ENCODE measurements around the gene LRRC45.

LRRC45 gene

GRCh38 chr17:81984773-81985410, 38.2 kb upstream of the LRRC45 start:
- H3K9me3 ChIP-seq, result no peaks in the 10 kb centered on the region
- DNase-seq, result no peak
- intact Hi-C loops (cut with DNase I; ENCODE audit: low total_unique reads), result no loop called here
- no peak overlapping the region for H3K27ac ChIP-seq
- peaks cover 27 to 69% (median 37%) of the 10 kb centered on the region in 3 donors for H3K36me3 ChIP-seq
- H3K4me3 ChIP-seq, result no peak overlapping the region
- no peaks in the 10 kb centered on the region for H3K4me1 ChIP-seq
- no peaks in the 10 kb centered on the region for H3K27me3 ChIP-seq
- no peak for TF ChIP-seq CTCF (IDR thresholded peaks at IDR 0.05)

GRCh38 chr17:81986606-81987005, 36.5 kb upstream of the LRRC45 start:
- H3K4me1 ChIP-seq, result peaks cover 0 to 9% (median 7%) of the 10 kb centered on the region in 4 donors
- intact Hi-C loops (cut with DNase I; ENCODE audit: low total_unique reads), result no loop called here
- H3K36me3 ChIP-seq, result peaks cover 27 to 61% (median 37%) of the 10 kb centered on the region in 3 donors
- no peak for TF ChIP-seq CTCF (IDR thresholded peaks at IDR 0.05)
- H3K27ac ChIP-seq, result no peak overlapping the region
- H3K4me3 ChIP-seq, result no peak overlapping the region
- no peaks in the 10 kb centered on the region for H3K27me3 ChIP-seq
- no peaks in the 10 kb centered on the region for H3K9me3 ChIP-seq
- DNase-seq, result no peak

- Histone ChIP-seq H3K36me3 (peaks cover 27 to 61% (median 37%) of the 10 kb centered on the region in 3 donors), H3K4me1 (peaks cover 0 to 16% (median 13%) of the 10 kb centered on the region in 4 donors), H3K9me3 (no peaks in the 10 kb centered on the region), H3K27me3 (no peaks in the 10 kb centered on the region), H3K27ac (no peak overlapping the region), H3K4me3 (no peak overlapping the region)
- no peak for DNase-seq
- intact Hi-C loops (cut with DNase I; ENCODE audit: low total_unique reads), result no loop called here
- TF ChIP-seq CTCF (IDR thresholded peaks at IDR 0.05), result no peak
These were observed 35.8 kb upstream of the LRRC45 start for GRCh38 chr17:81987161-81987770.

GRCh38 chr17:81990836-81991683, 32.0 kb upstream of the LRRC45 start:
- intact Hi-C loops (cut with DNase I; ENCODE audit: low total_unique reads), result no loop called here
- Histone ChIP-seq H3K36me3 (peaks cover under 1 to 47% (median 8%) of the 10 kb centered on the region in 3 donors), H3K27ac (peak overlapping the region in 1 of 2 donors; percentile 49)

More at GRCh38 chr17:81990836-81991683, 32.0 kb upstream of the LRRC45 start:
- Histone ChIP-seq H3K9me3 (no peaks in the 10 kb centered on the region), H3K4me1 (peaks cover 0 to 21% (median 18%) of the 10 kb centered on the region in 4 donors), H3K4me3 (peak overlapping the region in 1 of 2 donors; percentile 38), H3K27me3 (no peaks in the 10 kb centered on the region)
- DNase-seq, result peak in 1 of 2 donors; percentile 63
- no peak for TF ChIP-seq CTCF (IDR thresholded peaks at IDR 0.05)
